HG03460 (cell line): ENCODE data around the gene CD40.
"Not testable (repeated sequence)": the region's sequence is repeated elsewhere in the genome, so short reads cannot be mapped to it uniquely, and the experiment has no call there.

ENCODE experiments used
- ATAC-seq: cut with Tn5 transposase; IDR thresholded peaks from one replicate; pipeline ENCODE4 v1.9.1; 2021; ENCODE audit not compliant: unreplicated experiment

CD40 gene

DNA sequence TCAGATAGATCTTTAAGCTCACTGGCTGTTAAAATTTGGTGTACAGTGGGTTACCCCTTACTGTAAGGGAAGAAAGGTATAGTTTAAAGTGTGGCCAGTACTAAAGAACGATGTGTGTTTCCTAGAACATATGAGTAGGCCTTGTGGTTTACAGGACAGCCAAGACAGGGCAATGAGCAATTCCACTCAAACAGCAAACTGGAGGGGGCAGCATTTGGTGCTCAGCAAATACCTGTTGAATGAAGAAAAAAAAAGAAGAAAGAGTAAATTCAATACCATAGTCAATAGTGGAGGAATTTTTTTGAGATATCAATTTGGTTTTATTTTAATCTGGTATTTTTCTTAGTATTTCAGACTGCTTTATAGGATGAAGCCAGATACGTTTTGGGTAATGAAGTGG is 24.6 kb upstream of the CD40 start:
- no peak for ATAC-seq

DNA sequence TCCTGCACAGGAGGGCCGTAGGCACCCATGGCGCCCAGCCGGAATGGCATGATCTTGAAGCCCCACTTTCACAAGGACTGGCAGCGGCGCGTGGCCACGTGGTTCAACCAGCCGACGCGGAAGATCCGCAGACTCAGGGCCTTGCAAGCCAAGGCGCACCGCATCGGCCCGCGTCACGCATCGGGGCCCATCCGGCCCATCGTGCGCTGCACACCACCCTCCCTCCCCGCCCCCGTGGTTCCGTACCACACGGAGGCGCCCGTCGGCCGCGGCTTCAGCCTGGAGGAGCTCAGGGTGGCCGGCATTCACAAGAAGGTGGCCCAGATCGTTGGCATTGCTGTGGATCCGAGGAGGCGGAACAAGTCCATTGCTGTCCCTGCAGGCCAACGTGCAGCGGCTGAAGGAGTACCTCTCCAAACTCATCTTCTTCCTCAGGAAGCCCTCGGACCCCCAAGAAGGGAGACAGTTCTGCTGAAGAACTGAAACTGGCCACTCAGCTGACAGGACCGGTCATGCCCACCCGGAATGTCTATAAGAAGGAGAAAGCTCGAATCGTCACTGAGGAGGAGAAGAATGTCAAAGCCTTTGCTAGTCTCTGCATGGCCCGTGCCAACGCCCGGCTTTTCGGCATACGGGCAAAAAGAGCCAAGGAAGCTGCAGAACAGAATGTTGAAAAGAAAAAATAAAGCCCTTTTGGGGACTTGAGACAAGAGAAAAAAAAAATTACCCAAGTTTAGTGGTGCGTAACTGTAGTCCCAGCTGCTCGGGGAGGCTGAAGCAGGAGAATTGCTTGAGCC is 18.4 kb upstream of the CD40 start:
- ATAC-seq, result no peak

DNA sequence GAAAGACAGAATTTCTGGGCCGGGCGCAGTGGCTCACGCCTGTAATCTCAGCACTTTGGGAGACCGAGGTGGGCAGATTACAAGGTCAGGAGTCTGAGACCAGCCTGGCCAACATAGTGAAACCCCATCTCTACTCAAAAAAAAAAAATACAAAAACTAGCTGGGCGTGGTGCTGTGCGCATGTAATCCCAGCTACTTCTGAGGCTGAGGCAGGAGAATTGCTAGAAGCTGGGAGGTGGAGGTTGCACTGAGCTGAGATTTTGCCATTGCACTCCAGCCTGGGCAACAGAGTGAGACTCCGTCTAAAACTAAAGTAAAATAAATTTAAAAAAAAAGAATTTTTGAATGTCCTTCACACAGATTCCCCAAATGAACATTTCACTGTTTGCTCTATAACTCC is 17.7 kb upstream of the CD40 start:
- ATAC-seq, result not testable (repeated sequence)

DNA sequence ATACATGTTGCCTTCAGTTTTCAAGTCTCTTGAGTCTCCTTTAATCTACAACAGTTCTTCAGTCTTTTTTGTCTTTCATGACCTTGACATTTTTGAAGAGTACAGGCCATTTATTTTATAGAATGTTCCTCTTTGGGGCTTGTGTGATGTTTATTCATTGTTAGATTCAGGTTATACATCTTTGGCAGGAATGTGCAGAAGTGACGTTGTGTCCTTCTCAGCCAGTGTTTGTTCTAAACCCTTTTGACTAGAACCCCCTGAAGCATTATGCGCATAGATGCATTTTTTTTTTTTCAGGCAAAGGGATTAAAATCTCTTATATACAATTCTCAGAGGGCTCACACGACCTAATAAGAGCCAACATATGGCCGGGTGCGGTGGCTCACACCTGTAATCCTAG is 17.1 kb upstream of the CD40 start:
- ATAC-seq, result no peak

DNA sequence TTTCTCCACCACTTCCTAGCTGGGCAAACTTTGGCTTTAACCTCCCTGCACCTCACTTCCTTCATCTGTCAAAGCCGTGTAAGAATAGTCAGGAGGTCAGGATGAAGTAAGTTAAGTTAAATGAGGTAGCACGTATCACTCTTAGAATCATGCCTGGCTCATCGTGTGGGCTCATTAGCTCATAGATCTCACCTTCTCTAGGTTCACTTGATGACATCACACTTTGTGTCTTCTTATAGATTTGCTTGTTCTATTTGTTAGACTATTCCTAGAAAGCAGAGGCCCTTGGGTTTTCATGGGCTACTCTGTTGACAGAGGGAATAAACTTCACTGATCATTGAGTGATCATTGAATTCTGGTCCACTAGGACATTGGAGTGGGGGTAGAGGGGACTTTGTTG is 16.2 kb upstream of the CD40 start:
- ATAC-seq, result no peak

- ATAC-seq, result no peak
Observed at GRCh38 chr20:46102940-46103339, 15.2 kb upstream of the CD40 start.

GRCh38 chr20:46104262-46104661 is 13.9 kb upstream of the CD40 start:
- ATAC-seq, result no peak

DNA sequence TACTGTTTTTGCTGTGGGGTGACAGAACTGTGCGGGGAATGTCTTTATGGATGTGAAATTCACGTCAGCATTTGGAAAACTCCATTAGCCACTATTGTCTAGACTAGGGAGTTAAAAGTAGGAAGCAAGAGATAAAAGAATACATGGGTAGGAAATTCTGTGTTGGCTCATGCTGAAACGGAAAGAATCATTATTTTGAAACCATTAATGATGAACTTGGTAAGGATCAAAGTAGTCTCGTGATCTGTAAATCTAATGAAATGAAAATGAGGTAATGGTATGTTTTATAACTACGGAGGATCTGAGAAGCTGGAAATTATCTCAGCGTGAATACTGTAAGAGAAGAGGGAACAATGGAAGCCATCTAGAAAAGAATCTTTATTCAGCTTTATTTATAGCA is 11.1 kb upstream of the CD40 start:
- no peak for ATAC-seq

- peak; percentile 81 for ATAC-seq
Observed at GRCh38 chr20:46108435-46108841, 9.7 kb upstream of the CD40 start.

GRCh38 chr20:46108976-46109375 is 9.1 kb upstream of the CD40 start:
- ATAC-seq, result no peak

DNA sequence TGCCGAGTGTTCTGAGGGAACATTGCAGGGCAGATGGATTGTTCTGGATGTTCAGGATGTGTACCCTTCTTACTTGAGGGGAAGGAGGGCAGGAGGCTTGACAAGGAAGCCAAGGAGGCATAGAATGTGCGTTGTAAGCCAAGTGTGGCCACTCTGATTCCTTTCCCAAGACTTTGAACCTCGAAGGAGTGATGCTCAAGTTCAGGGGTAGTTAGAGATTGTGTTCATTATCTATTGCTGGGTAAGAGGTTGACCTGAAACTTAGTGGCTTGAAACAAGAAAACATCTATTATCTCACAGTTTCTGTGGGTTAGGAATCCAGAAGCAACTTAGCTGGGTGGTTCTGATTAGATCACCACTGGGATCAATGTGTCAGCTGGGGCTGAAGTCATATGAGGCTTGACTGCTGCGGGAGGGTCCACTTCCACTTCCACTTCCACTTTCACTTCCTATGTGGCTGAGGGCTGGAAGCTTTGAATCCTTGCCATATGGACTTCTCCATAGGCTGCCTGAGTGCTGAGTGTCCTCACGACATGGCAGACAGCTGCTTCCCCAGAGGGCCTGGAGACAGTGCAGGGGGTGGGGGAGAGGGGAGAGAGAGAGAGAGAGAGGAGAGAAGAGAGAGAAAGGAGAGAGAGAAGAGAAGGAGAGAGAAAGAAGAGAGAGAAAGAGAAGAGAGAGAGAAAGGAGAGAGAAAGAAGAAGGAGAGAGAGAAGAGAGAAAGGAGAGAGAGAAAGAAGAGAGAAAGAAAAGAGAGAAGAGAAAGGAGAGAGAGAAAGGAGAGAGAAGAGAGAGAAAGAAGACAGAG is 6.9 kb upstream of the CD40 start:
- peak; percentile 51 for ATAC-seq

DNA sequence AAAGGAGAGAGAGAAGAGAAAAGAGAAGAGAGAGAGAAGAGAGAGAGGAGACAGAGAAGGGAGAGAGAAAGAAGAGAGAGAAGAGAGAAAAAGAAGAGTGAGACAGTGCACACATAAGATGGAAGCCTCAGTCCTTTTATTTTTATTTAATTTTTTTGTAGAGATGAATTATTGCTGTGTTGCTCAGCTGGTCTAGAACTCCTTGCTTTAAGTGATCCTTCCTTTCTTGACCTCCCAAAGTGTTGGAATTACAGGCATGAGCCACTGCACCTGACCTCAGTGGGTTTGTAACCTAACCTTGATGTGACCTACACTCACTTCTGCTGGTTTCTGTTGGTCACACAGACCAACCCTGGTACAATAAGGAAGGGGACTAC is 6.3 kb upstream of the CD40 start:
- ATAC-seq, result no peak

GRCh38 chr20:46112430-46113112 is 5.5 kb upstream of the CD40 start:
- ATAC-seq, result no peak

- ATAC-seq, result no peak
Observed at GRCh38 chr20:46113113-46113470, 5.0 kb upstream of the CD40 start.

GRCh38 chr20:46114449-46114848 is 3.7 kb upstream of the CD40 start:
- ATAC-seq, result no peak

- peak; percentile 52 for ATAC-seq
Observed at GRCh38 chr20:46118481-46119020, 437 bp downstream of the CD40 start.

DNA sequence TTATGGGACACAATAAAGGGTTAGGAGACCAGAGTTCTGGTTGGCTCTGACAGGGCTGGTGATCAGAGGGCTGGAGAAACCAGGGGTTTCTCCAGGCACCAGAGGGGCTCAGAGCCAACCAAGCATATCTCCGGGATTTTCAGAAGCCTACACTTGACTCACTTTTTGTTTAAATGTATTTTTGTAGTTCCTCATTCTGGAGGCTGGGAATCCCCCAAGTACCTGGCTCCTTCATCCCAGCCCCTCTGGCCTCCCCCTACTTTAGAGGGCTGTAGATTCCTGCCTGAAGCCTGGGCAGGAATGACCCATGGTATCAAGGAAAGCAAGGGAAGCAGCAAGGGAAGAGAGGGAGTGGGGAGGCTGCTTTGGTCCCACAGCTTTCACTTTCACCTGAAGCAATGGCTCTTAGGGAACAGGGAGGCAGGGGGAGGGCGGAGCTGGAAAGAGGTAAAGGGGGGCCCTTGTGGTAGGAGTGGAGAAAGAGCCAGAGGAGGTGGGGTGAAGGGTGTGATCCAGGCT is 973 bp downstream of the CD40 start:
- ATAC-seq, result peak; percentile 40

DNA sequence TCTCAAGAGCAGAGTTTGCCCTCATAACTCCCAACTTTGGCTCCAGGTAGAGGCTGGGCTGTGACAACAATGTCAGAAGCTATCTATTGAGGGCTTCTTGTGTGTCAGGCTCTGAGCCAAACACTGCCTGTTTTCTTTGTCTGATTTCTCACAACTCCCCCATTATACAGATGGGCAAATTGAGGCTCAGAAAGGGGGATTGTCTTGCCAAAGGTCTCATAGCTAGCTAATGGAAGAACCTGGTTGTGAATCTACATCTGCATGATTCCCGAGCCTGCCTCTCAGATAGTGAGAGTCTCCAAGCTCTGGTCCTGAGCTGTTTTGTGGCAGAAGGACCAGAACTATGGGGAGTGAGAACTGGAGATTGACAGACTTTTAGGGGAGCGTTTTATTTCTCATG is 1.4 kb downstream of the CD40 start:
- no peak for ATAC-seq

- no peak for ATAC-seq
Observed at GRCh38 chr20:46120136-46120535, 2.0 kb downstream of the CD40 start.

DNA sequence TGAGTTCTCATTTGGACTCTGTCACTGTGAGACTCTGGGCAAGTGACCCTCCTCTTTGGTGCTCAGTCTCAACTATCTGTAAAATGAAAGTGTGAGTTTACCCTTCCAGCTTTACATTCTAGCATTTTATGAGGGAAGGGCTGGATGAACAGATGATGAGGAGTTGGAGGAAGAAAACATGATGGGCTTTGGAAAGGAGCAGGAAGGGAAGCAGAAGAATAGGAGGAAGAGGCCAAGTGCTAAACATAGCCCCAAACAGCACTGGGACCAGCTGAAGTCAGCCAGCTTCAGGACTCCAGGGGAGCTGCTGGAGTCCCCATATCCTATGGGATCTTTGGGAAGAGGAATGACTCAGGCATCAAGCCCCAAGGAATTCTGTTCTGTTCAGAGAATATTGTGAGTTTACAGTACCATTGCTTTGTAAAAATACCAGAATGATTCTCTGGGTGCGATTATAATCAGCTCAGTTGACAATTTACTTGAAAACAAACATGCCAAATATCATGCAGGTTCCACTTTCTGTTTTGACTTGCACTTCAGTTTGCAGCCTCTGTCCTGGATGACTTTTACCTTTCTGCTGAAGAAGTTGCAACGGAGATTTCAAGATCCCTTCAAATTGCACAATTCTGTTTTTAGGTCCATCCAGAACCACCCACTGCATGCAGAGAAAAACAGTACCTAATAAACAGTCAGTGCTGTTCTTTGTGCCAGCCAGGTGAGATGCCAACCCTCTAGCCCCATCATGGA is 3.2 kb downstream of the CD40 start:
- no peak for ATAC-seq

- ATAC-seq, result no peak
Observed at GRCh38 chr20:46122071-46122470, 4.0 kb downstream of the CD40 start.
